Measurements from ENCODE around the gene GGACT.

DNA sequence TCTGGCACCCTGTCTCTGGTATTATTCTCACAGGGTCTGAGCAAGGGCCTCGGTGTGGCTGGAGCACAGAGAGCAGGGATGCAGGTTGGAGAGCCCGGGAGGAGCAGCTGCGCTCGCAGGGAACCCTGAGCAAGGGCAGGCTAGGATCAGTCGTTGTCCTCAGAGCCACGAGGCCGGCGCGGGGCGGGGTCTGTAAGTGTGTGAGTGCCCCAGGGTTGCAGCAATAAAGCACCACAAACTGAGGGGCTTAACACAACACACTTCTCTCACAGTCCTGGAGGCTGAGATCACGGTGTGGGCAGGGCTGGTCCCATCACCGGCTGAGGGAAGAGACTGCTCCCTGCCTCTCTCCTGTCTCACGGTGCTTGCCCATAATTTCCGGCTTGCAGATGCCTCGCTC is 38.5 kb upstream of the GGACT start:
- TF ChIP-seq, protein P1, sequence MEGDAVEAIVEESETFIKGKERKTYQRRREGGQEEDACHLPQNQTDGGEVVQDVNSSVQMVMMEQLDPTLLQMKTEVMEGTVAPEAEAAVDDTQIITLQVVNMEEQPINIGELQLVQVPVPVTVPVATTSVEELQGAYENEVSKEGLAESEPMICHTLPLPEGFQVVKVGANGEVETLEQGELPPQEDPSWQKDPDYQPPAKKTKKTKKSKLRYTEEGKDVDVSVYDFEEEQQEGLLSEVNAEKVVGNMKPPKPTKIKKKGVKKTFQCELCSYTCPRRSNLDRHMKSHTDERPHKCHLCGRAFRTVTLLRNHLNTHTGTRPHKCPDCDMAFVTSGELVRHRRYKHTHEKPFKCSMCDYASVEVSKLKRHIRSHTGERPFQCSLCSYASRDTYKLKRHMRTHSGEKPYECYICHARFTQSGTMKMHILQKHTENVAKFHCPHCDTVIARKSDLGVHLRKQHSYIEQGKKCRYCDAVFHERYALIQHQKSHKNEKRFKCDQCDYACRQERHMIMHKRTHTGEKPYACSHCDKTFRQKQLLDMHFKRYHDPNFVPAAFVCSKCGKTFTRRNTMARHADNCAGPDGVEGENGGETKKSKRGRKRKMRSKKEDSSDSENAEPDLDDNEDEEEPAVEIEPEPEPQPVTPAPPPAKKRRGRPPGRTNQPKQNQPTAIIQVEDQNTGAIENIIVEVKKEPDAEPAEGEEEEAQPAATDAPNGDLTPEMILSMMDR (IDR thresholded peaks at IDR 0.05) = no peak
- TF ChIP-seq EZH2 (IDR thresholded peaks at IDR 0.05) (no peak), EZH2phosphoT487 (IDR thresholded peaks at IDR 0.05) (no peak)

Measured in neural progenitor cell (in vitro differentiated cells).